ENCODE results near the gene C5orf15.
"Not testable (repeated sequence)": the region's sequence is repeated elsewhere in the genome, so short reads cannot be mapped to it uniquely, and the experiment has no call there.

The C5orf15 gene

DNA sequence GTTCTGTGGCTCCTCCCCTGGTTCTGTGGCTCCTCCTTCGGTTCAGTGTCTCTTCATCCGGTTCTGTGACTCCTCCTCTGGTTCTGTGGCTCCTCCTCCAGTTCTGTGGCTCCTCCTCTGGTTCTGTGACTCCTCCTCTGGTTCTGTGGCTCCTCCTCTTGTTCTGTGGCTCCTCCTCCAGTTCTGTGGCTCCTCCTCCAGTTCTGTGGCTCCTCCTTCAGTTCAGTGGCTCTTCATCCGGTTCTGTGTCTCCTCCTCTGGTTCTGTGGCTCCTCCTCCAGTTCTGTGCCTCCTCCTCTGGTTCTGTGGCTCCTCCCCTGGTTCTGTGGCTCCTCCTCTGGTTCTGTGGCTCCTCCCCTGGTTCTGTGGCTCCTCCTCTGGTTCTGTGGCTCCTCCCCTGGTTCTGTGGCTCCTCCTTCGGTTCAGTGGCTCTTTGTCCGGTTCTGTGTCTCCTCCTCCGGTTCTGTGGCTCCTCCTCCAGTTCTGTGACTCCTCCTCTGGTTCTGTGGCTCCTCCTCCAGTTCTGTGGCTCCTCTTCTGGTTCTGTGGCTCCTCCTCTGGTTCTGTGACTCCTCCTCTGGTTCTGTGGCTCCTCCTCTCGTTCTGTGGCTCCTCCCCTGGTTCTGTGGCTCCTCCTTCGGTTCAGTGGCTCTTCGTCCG, 32.3 kb downstream of the C5orf15 start:
- DNase-seq = not testable (repeated sequence)

DNA sequence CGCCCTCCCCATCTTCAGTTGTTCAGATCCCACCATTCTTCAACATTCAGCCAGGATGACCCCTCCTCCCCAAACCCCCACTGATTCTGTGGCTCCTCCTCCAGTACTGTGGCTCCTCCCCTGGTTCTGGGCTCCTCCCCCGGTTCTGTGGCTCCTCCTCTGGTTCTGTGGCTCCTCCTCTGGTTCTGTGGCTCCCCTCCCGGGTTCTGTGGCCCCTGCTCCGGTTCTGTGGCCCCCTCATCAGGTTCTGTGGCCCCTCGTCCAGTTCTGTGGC, 32.8 kb downstream of the C5orf15 start:
- no peak for DNase-seq

- DNase-seq = no peak
These were observed 33.4 kb downstream of the C5orf15 start for GRCh38 chr5:133934822-133935666.

DNA sequence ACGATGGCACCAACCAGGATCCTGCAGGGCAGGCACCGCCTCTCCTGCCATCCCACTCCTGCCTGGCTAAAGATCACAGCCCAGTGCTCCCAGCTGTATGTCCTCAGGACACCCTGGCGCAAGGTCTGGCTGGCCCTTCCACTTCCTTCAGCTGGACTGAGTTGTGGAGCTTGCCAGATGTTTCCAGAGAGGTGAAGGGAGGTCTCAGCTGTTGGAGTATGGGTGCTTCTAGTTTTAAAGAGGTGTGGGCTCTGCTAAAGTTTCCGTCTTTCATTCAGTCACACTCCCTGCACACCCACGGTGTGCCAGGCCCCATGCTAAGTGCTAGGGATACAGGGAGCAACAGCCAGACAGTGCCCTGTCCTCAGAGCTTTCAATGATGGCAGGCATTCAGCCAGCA, 34.1 kb downstream of the C5orf15 start:
- DNase-seq = no peak

DNA sequence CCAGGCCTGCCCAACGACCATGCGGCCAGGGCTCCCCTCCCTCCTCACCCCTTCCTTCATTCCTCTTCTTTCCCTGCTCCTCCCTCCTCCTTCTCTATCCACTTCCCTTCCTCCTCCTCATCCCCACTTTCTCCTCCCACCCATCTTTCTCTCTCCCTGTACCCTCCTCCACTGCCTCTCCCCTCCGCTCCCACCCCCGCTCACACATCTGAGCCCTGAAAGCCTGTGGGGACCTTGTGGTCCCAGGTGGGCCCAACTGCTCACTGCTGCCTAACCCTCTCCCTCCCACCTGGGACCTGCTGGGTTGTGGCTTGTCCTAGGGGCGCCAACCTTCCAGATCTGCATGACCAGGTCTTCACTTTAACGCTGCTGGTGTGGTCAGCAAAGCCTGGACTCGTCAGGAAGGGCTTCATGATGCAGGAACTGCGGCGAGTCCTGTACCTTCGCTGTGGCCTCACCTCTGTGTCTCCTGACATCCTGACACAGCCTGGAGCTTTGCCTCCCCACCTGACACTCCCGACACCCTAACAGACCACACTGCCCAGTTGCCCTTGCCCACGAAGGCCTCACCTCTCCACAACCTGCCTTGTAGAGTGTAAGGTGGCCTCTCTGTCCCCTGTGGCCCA, 34.6 kb downstream of the C5orf15 start:
- no peak for DNase-seq

- DNase-seq = no peak
These were observed 35.3 kb downstream of the C5orf15 start for GRCh38 chr5:133933169-133933509.

- no peak for DNase-seq
These were observed 35.8 kb downstream of the C5orf15 start for GRCh38 chr5:133932441-133933168.

- DNase-seq = no peak
These were observed 36.9 kb downstream of the C5orf15 start for GRCh38 chr5:133931546-133931945.

- no peak for DNase-seq
These were observed 37.7 kb downstream of the C5orf15 start for GRCh38 chr5:133930813-133931090.

GRCh38 chr5:133930061-133930812, 38.2 kb downstream of the C5orf15 start:
- no peak for DNase-seq

DNA sequence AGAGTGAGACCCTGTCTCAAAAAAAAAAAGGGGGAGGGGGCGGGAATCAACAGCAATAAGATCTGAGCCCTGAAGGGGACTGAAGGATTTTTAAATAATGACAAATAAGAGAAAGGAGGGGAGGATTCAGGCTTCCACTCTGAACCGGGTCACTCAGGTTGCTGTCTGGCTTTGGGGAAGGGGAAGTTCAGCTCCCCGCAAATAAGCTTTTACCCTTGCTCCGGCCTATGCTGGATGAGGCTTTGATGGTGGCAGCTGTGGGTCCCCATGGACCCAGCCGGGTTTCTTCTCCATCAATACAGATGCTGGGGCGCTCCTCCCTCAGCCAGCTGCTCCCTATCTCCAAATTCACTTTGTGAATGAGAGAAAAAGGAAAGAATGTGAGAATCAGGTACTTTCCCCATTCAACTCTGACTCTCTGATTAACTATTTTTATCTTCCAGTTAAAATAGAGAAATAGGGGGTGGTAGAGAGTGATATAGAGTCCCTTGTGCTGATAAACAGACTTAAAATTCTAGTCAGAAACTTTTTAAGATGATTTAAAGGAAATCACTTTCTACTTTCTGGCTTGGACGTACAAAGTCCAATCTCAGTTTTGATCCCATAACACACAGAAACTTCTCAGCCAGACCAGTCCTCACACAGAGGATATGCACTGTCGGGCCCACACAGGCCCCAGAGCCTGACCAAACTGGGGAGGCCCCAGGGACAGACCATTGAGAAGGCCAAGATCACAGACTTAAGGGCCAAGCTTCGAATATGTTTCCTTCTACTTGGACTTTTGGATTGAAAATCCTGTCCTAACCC, 39.6 kb downstream of the C5orf15 start:
- no peak for DNase-seq

DNA sequence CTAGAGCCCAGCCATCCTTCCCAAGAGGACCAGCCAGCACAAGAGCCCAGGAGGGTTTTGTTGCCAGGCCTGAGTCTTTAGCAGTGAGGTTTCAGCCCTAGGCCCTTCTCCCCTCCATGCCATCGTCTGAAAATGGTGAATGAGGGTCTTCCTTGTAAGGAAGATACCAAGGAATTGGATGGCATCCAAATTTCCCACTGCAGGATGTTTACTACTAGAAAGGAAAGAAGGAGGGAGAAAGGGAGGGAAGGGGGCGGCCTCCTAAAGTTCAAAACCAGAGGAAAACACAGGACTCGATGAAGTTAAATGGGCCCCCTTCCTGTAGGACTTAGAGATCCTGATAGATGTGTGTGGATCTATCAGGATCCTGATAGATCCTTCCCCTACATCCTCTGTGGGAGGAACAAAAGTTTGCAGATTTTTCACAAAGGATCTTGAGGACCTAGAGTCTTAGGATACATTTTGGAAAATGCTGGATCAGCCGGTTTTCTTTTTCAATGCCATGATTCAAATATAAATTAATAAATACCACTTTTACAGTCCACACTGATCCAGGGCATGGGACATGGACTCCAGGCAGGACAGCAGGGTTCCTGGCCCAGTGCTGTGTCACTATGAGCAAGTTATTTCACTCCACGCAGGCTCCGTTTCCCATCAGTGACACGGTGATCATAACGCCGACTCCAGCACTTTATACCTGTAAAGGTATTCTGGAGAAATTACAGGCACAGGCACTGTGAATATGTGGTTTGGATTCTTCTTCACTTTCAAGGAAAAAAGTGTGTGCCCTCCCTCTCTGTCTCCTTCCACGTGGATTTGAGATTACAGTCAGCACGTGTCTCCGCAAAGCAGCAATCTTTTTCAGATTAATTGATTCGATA, 40.9 kb downstream of the C5orf15 start:
- no peak for DNase-seq

GRCh38 chr5:133926489-133927299, 41.7 kb downstream of the C5orf15 start:
- DNase-seq = no peak

DNA sequence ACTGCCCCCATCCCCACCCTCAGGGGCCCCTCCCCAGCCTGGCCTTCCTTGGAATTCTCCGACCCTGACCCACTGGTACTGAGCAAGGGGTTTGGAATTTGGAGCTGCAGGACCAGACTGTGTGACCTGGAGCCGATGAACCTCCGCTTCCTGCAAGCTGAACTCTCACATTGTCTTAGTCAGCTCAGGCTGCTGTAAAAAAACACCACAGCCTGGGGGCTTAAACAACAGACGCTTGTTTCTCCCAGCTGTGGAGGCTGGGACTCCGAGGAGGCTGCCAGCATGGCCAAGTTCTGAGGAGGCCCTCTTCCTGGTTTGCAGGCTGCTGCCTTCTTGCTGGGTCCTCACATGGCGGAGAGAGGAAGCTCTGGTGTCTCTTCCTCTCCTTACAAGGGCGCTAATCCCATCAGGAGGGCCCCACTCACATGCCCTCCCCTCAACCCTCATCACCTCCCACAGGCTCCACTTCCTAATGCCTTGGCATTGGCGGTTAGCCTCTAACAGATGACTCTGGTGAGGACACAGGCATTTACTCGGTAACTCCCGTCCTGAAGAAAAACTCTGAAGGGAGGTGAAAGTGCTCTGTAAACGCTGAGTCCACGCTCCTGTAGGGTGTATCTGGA, 42.4 kb downstream of the C5orf15 start:
- no peak for DNase-seq

DNA sequence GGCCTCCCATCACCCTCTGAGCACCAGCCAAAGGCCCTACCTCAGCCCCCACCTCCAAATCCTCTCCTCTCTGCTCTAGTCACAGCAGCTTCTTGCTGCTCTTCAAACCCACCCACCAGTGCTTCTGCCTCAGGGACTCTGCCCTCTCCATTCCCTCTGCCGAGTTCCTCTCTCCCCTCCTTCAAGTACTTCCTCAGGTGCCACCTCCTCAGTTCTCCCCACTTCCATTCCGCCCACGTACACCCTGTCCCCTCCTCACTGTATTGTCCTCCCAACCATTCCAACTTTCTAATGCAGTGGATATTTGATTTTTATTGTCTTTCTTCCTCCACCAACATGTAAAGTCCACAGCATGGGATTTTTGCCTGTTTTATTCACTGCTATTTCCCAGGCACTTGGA, 43.2 kb downstream of the C5orf15 start:
- DNase-seq = no peak

DNA sequence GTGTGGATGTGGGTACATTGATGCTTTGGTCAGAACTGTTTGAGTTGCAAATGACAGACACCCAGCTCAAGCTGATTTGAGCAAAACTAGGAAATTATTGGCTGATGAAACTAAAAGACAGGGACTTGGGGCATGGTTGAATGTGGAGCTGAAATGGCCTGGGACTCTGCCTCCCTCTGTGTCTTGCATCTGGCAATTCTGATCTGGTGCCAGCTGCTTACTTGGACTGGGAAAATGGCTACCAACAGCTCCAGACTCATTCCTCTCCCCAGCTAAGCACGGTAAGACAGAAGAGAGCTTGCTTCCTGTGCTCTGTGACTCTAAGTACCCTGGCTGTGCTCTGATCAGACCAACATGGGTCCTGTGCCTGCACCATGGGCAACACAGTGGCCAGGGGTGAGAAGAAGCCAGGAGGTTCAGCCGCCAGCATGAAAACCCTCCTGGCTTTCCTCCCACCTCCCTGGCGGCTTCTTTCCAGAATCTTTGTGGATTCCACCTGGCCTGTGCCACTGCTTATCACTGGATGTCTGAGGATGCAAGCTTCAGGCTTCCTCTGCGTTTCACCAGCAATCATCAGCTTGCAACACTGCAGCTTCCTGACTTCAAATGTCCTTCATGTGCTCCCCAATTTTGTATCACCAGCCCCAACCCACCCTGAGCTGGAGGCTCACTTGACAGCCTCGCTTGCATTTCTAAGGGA, 44.1 kb downstream of the C5orf15 start:
- DNase-seq = no peak

DNA sequence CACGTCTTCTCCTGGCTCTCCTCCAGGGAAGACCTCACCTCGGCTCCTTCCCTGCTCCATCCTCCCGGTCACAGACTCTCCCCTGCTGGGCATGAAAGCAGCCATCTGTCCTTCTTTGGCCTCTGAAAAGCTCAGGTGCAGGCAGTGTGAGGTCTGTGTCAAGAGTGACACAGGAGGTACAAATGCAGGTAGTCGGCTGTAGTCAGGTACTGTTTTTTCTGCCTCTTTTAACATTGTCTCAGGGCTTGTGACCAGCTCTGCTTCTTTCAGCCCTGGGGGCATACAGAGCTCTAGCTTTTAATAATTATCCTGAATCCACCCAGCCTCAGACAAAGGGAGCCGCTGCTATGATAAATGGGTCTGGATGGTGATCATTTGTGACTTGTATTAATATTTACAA, 46.4 kb downstream of the C5orf15 start:
- no peak for DNase-seq

GRCh38 chr5:133921069-133921468, 47.4 kb downstream of the C5orf15 start:
- no peak for DNase-seq

Data from GF-D8 (cell line).